Gastrocnemius medialis (tissue), 4 donors: ENCODE measurements around the gene SAMD13. TPM values are rescaled to one million over a fixed set of nuclear protein-coding genes. Genes with fewer than 3 reads are reported as not detected.

Experiments used
- ATAC-seq, 2 donors: fragments of 150-250 bp; one replicate each; pipeline ENCODE4 v1.9.1; 2016
- DNase-seq, 2 donors: peaks; one replicate each; pipeline ENCODE4 v3.0.0-alpha.2; 2019
- H3K27ac ChIP-seq, 4 donors: fragments of 200-600 bp; sonication (generic); 1 replicate in 1 of 4; 2 replicates in 3 of 4; pipeline ENCODE4 v1.5.1; 2016 to 2018; ENCODE audit warnings: mild to moderate bottlenecking in 2 of 4, moderate library complexity in 1 of 4
- H3K27me3 ChIP-seq, 3 donors: fragments of 200-600 bp; sonication (generic) in 2 of 3; 1 replicate in 1 of 3; 2 replicates in 2 of 3; pipeline versions ENCODE4 v1.5.1 to v1.6.0; 2016 to 2019; ENCODE audit warnings: mild to moderate bottlenecking in 1 of 3, moderate library complexity in 1 of 3
- H3K36me3 ChIP-seq, 2 donors: fragments of 200-600 bp; sonication (generic) in 1 of 2; one replicate each; pipeline ENCODE4 v1.5.1; 2017 to 2018
- H3K4me1 ChIP-seq, 2 donors: fragments of 200-600 bp; sonication (generic) in 1 of 2; one replicate each; pipeline ENCODE4 v1.5.1; 2016 to 2017; ENCODE audit warnings: mild to moderate bottlenecking in 2 of 2
- H3K4me3 ChIP-seq, 4 donors: fragments of 200-600 bp; sonication (generic) in 3 of 4; 1 replicate in 1 of 4; 2 replicates in 3 of 4; pipeline ENCODE4 v1.5.1; 2016 to 2019; ENCODE audit warnings: mild to moderate bottlenecking in 2 of 4
- H3K9me3 ChIP-seq, 3 donors: fragments of 200-600 bp; sonication (generic) in 2 of 3; 1 replicate in 1 of 3; 2 replicates in 2 of 3; pipeline ENCODE4 v1.5.1; 2016 to 2019
- CTCF ChIP-seq, 5 experiments: fragments of 450-650 bp in 3 of 5; fragments of 200-600 bp in 2 of 5; sonication (generic) in 2 of 5; IDR thresholded peaks in 4 of 5; conservative IDR thresholded peaks in 1 of 5; 1 replicate in 4 of 5; 2 replicates in 1 of 5; pipeline ENCODE4 v1.5.1; 2016 to 2019; ENCODE audit warnings: antibody characterized with exemption in 5 of 5, mild to moderate bottlenecking in 3 of 5, moderate library complexity in 3 of 5
- POLR2A ChIP-seq, 2 donors: fragments of 450-650 bp; IDR thresholded peaks; one replicate each; pipeline ENCODE4 v1.6.1; 2017; ENCODE audit warnings: antibody characterized with exemption in 2 of 2, mild to moderate bottlenecking in 2 of 2, moderate library complexity in 2 of 2
- in situ Hi-C, 4 donors: fragments of 200-750 bp; cut with MboI; loops; one replicate each; pipeline versions ENCODE4 v1.15.0 to v1.8.0; 2017; ENCODE audit warnings: low sequenced_read_pairs in 4 of 4
- intact Hi-C: fragments of 100-400 bp; cut with DNase I; formaldehyde crosslinking; loops from one replicate; pipeline ENCODE4 v1.15.1; 2023; ENCODE audit warnings: low total_unique reads
- total RNA-seq, 4 donors: library from RNA; depleted of rRNA; stranded (reverse); fragments of >200 nt; gene quantifications; one replicate each; pipeline versions ENCODE4 v1.1.0 to v1.2.3, GENCODE V29; 2016

The SAMD13 gene
- total RNA-seq, 4 donors from 2014 or later: 1.5 to 10.8 (median 5.4) TPM

DNA sequence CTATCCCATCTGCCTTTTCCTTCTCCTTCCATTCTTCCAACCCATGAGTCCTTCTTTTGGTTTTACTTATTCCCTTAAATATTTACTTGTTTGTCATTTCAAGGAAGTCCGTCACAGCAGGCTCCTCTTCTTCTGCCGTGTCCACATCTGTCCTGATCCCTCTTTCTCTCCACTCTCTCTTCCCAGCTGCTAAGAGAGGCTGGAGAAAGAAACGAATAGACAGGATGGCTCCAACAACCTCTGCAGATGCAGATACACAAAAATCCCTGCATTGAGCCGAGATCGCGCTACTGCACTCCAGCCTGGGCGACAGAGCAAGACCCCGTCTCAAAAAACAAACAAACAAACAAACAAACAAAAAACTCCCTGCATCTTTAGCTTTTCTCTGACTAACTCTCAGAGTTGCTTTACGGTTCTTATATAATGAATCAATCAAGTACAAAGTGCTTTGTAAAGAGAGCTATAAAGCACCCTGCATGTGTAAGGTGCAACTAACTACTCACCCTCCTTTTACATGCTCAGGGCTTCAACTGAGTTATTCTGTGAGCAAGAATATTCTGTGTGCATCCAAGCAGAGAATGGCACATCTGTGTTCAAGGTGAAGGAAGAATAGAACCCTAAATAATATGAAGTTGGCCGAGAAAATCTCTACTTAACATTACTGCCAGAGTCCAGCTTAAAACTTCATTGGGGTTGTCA, 3.8 kb upstream of the SAMD13 start:
- in situ Hi-C loops (loop anchor here in 1 of 4 donors (10.0 kb wide), 1 partner anchor 137 kb away; no protein-coding TSS in a partner anchor), intact Hi-C loops (loop anchor here (2.0 to 10.0 kb wide), 5 partner anchors 43 to 303 kb away; partner anchors contain the start of genes PRKACB, RPF1 and TTLL7)
- Histone ChIP-seq H3K9me3 (no peaks in the 10 kb centered on the region), H3K4me1 (peaks cover 26 to 37% of the 10 kb centered on the region in 2 donors), H3K27me3 (no peaks in the 10 kb centered on the region), H3K4me3 (peak overlapping the region; percentile 79 to 94 (median 81)), H3K36me3 (no peaks in the 10 kb centered on the region), H3K27ac (peak overlapping the region; percentile 88 to 95 (median 93))
- ATAC-seq (no peak), DNase-seq (no peak)
- no peak for TF ChIP-seq CTCF (IDR thresholded peaks at IDR 0.05 in 4 of 5, conservative IDR thresholded peaks at IDR 0.05 in 1 of 5)
- TF ChIP-seq POLR2A (IDR thresholded peaks at IDR 0.05): no peak

- peak; percentile 72 to 74 for ATAC-seq
- Histone ChIP-seq H3K4me3 (peak overlapping the region; percentile 79 to 94 (median 81)), H3K36me3 (no peaks in the 10 kb centered on the region), H3K9me3 (no peaks in the 10 kb centered on the region), H3K4me1 (peaks cover 26 to 37% of the 10 kb centered on the region in 2 donors), H3K27me3 (no peaks in the 10 kb centered on the region), H3K27ac (peak overlapping the region; percentile 88 to 95 (median 93))
- TF ChIP-seq POLR2A (IDR thresholded peaks at IDR 0.05): peak; percentile 53 to 77
- TF ChIP-seq CTCF (IDR thresholded peaks at IDR 0.05 in 4 of 5, conservative IDR thresholded peaks at IDR 0.05 in 1 of 5): no peak
- intact Hi-C loops: loop anchor here (2.0 to 10.0 kb wide), 5 partner anchors 44 to 304 kb away; partner anchors contain the start of genes PRKACB, RPF1 and TTLL7
- in situ Hi-C loops: loop anchor here in 1 of 4 donors (10.0 kb wide), 1 partner anchor 136 kb away; no protein-coding TSS in a partner anchor
- peak; percentile 35 to 54 for DNase-seq
These were observed 3.2 kb upstream of the SAMD13 start for GRCh38 chr1:84298328-84298683.

DNA sequence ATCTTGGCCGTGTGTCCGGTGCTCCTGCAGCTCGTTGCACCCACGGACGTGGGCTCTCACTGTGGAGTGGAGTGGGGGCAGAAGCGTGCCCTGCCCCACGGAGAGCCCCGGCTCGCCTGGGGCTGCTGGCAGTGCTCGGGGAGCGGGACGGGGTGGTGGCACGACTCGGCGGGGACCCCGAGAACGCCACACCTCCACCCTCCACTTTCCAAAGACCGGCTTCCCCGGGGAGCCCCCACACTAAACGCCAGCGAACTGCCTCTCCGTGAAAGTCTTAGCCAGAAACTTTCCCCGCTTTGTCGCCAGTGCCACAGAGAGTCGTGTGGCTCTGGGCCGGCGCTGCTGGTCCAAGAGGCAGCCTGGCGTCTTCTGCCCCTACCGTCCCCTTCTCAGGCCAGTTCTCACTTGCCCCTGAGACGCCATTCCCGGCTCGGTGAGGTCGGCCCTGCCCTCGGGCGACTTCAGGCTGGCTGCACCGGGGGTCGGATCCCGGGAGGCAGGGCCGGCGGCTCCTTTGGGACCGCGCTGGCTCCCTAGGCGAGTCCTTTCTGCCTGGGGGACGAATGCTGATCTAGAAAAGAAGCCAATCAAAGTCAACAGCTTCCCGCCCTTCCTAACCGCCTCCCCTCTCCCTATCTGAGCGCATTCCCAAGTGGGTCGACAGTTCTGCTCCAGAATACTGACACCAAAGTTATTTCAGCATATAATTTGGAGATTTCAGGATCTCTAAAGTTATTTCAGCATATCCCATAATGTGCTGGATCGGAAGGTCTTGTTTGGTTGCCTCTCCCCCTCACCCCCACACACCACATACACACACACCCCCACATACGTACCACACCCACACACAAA, 2.6 kb upstream of the SAMD13 start:
- Histone ChIP-seq H3K4me1 (peaks cover 26 to 37% of the 10 kb centered on the region in 2 donors), H3K9me3 (no peaks in the 10 kb centered on the region), H3K4me3 (peak overlapping the region; percentile 79 to 94 (median 81)), H3K36me3 (no peaks in the 10 kb centered on the region), H3K27ac (peak overlapping the region; percentile 88 to 95 (median 93)), H3K27me3 (no peaks in the 10 kb centered on the region)
- no peak for TF ChIP-seq CTCF (IDR thresholded peaks at IDR 0.05 in 4 of 5, conservative IDR thresholded peaks at IDR 0.05 in 1 of 5)
- TF ChIP-seq POLR2A (IDR thresholded peaks at IDR 0.05): peak in 1 of 2 donors; percentile 56
- DNase-seq (peak; percentile 22 to 39), ATAC-seq (peak; percentile 63 to 70)
- intact Hi-C loops: loop anchor here (2.0 to 10.0 kb wide), 5 partner anchors 44 to 304 kb away; partner anchors contain the start of genes PRKACB, RPF1 and TTLL7
- in situ Hi-C loops: loop anchor here in 1 of 4 donors (10.0 kb wide), 1 partner anchor 136 kb away; no protein-coding TSS in a partner anchor

DNA sequence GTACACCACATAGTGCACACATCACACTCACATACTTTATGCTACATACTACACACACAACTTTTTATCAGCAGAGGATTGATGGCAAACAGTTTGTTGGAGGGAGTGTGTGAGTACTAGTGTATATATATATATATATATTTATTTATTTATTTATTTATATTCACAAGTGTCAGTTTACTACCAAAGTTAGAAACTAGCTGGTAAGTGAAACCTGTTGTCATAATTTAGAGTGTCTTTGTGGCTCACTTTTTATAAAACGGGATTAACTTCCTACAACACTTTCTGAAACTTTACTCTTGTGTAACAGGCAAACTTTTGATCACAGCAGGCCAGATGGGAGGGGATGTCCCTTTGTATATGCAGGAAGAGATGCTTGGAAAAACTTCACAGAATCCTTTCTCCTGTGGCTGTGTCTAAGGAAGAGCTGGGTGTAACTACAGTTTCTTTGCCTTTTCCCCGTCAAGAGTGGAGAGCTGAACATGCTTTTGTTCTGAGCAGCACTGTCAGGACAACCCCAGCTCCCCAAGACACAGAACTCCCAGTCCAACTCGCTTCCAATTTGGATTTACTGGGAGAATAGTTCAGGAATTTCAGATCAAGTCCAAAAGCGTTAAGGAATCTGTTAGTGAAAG, 1.9 kb upstream of the SAMD13 start:
- Histone ChIP-seq H3K27me3 (no peaks in the 10 kb centered on the region), H3K27ac (peak overlapping the region; percentile 88 to 95 (median 93)), H3K36me3 (no peaks in the 10 kb centered on the region), H3K9me3 (no peaks in the 10 kb centered on the region), H3K4me3 (peak overlapping the region; percentile 79 to 94 (median 81)), H3K4me1 (peaks cover 26 to 37% of the 10 kb centered on the region in 2 donors)
- in situ Hi-C loops: loop anchor here in 1 of 4 donors (10.0 kb wide), 2 partner anchors 75 to 135 kb away; no protein-coding TSS in a partner anchor
- TF ChIP-seq POLR2A (IDR thresholded peaks at IDR 0.05) (no peak), CTCF (IDR thresholded peaks at IDR 0.05 in 4 of 5, conservative IDR thresholded peaks at IDR 0.05 in 1 of 5) (no peak)
- intact Hi-C loops: loop anchor here (2.0 to 10.0 kb wide), 7 partner anchors 45 to 305 kb away; partner anchors contain the start of genes GNG5, PRKACB, RPF1 and SPATA1
- DNase-seq (no peak), ATAC-seq (no peak)
